GM18507 (cell line): ENCODE data around the gene XPNPEP1.

Experiments used
- DNase-seq: peaks from one replicate; pipeline ENCODE4 v3.0.0; 2011; ENCODE audit warnings: low read depth; ENCODE audit not compliant: insufficient read length; ENCODE audit errors: extremely low spot score
- FAIRE-seq: peaks from 2 replicates; lab custom pipeline; 2011; peaks lifted over from hg19 to GRCh38; lab: Jason Lieb, UNC

XPNPEP1 gene

DNA sequence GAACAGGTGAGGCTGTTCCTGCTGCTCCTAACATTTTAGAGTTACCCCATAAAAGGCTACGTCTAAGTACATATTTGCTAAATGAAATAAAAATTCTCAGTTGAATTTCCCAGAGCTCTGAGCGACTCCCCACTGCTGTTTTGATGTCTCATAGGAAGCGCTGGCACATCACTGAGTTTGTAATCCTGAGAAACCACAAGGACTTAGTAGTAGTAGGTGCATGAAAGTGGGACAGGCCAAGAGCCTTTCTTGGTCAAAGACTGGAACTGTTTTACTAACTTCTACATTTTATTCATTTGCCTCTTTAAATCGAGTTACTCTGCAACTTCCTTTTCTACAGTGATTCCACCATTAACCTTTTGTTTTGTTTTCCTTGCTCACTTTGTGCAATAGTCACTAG lies 85.9 kb downstream of the XPNPEP1 start:
- FAIRE-seq (no peak), DNase-seq (no peak)

DNA sequence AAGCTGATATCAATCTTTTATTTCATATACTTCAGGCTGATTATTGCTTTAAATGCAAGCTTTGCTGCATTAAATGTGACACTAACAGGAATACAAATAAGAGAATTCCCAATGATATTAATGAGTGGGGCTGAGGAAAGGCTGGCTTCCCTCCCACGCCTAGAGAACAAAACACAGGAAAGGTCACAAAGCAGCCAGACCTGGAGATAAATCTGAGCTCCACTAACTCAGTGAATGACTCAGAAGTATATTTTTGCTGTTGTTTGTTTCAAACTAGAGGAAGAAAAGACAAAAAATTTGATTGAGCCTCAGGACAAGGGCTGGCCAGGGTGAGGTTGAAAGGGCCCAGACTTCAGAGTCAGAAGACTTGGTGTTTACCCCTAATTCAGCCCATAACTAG lies 88.1 kb downstream of the XPNPEP1 start:
- DNase-seq (no peak), FAIRE-seq (no peak)

DNA sequence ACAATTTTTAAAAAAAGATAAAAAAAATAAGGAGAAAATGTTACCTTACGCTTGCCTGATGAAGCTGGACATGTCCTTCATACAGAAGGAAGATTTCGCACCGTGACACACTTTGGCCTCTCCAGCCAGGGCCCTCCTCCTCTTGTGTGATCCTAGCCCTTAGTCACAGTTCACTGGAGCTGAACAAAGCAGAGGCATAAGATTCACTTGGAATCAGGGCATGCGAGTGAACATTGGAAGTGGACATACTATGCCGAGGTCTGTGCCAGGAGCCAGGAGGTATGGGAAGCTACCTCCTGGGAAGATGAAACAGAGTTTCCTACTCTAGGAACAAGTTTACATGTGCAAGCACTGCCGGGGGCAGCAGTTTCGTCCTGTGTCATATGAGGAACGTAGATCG lies 91.5 kb downstream of the XPNPEP1 start:
- DNase-seq (no peak), FAIRE-seq (no peak)

DNA sequence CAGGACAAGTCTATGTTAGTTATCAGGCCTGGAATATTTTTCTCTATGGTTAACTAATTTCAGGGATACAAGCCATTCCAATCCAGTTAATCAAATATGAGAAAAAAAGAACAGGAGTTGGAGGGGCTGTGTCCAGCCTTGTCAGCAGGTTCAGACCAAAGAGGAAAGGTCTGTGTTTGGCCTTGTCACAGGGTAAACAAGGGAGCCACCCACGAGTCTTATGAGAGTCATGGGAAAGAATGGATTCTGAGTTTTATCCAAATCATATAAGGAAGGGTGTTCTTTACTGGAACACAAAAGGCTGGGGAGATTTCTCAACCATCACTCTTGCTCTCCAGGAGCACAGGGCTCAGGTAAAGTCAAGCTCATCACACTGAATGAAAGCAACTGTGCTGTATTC lies 99.1 kb downstream of the XPNPEP1 start:
- DNase-seq (no peak), FAIRE-seq (no peak)

DNA sequence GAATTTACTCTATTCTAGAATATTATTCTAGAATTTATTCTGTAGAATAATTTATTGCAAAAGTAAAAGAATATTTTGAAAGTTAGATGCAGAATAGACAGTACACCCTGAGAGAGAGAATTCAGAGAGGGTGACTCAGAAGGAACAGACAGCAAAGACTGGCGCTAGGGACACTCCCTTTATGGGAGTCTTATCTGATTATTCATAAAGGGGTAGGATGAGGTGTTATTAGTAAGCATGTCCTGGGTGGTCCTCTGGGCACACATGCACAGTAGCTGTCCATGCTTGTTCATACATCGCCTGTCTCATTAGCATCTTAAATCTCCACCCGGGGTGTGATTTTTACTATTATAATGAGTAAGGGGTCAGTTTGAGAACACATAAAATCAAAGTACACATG lies 100.1 kb downstream of the XPNPEP1 start:
- DNase-seq = no peak
- no peak for FAIRE-seq

DNA sequence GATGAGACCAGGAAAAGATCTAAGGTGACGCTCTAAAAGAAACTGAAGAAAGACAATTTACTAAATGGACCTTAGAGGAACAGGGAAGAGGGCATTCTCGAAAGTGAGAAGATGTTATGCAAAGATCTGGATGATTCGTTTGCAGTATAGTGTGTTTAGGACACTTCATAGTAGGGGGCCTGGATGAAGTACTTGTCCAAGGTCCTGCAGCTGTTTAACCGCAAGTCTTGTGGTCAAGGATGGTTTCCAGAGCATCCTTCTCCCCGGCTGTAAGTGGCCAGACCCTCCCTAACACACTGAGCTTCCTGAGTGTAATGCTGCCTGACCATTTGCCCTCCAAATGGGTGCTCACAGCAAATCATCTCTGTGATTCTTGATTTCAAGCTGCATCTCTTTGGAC lies 101.6 kb downstream of the XPNPEP1 start:
- no peak for DNase-seq
- no peak for FAIRE-seq

DNA sequence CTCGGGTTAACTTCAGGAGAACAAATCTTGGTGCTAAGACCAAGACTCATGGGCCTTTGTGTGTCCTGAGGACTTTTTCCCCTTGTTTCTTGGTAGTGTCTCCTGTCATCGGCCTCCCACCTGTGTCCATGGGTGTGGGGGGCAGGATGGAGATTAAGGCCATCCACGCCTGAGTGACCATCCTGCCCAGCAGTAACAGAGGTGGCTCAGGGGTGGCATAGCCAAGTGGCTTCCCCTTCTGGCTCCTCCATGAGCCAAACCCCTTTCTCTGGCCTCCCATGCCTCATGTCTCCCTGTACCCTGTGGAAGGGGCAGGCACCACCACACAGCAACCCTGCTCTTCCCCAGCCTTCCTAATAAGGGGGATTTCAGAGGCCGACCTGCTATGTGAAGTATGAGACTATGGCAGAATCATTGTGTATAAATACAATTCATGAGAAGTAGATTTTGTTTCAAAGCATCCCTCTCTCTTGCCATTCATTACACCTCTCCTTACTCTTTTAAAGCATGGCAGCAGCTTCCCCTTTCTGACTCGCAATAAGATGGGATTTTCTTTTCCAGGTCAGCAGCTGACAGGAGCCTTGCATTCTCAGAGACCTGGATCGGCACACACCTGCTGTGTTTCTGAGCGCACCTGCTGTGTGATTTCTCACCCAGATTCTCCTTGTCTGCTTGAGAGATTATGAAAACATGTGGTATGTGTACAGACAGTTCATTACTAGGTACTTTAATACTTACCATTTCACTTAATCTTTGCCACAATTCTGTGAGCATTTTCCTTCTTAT lies 102.5 kb downstream of the XPNPEP1 start:
- FAIRE-seq (no peak), DNase-seq (no peak)

DNA sequence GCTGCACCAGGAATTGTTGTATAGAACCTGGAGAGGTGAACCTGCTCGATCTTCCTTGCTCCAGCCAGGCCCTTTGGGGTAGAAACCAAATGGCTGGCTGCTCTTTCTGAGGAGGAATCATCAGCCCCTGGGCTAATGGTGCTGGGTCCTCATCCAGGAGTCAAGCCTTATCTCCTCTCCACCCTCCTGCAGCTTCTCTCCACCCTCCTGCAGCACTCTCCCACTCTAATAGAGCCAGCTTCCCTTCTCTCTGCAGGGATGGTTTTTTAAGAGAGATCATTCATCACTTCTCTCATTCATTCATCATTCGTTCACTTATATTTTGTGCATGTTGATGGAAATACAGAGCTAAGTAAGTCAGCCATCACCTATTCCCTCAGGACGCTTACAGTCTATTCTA lies 103.5 kb downstream of the XPNPEP1 start:
- FAIRE-seq (no peak), DNase-seq (no peak)
